Measurements from ENCODE around the gene M1AP. TPM values are rescaled to one million over a fixed set of nuclear protein-coding genes. Genes with fewer than 3 reads are reported as not detected.

M1AP gene
- total and polyA plus RNA-seq, 9 donors = 0.36 to 0.72 (median 0.45) TPM; not detected in 3

GRCh38 chr2:74573747-74574562 lies 74.2 kb downstream of the M1AP start:
- no peak overlapping the region for H3K4me3 ChIP-seq
- H3K9me3 ChIP-seq = no peaks in the 10 kb centered on the region
- DNase-seq = no peak
- 44 to 49% (median 46%) methylated on average over 7 of the region's 7 CpGs for WGBS, 3 donors
- H3K4me1 ChIP-seq (ENCODE audit: insufficient read depth) = no peaks in the 10 kb centered on the region
- TF ChIP-seq EP300 (IDR thresholded peaks at IDR 0.05) (no peak), POLR2A (IDR thresholded peaks at IDR 0.05) (no peak), CTCF (IDR thresholded peaks at IDR 0.05) (no peak)
- intact Hi-C loops (cut with DNase I) = no loop called here
- H3K27ac ChIP-seq = no peak overlapping the region
- no peaks in the 10 kb centered on the region for H3K36me3 ChIP-seq
- H3K27me3 ChIP-seq = no peaks in the 10 kb centered on the region

- Histone ChIP-seq H3K27ac (no peak overlapping the region), H3K36me3 (no peaks in the 10 kb centered on the region), H3K27me3 (no peaks in the 10 kb centered on the region), H3K9me3 (no peaks in the 10 kb centered on the region), H3K4me3 (no peak overlapping the region), H3K4me1 (ENCODE audit: insufficient read depth) (no peaks in the 10 kb centered on the region)
- TF ChIP-seq EP300 (IDR thresholded peaks at IDR 0.05) = no peak
- TF ChIP-seq POLR2A (IDR thresholded peaks at IDR 0.05) = no peak
- no peak for TF ChIP-seq CTCF (IDR thresholded peaks at IDR 0.05)
- intact Hi-C loops (cut with DNase I) = no loop called here
- DNase-seq = no peak
- WGBS, 3 donors = 29 to 61% (median 36%) methylated on average over 3 of the region's 3 CpGs
Measured at GRCh38 chr2:74572178-74572925, 75.8 kb downstream of the M1AP start.

- H3K4me1 ChIP-seq (ENCODE audit: insufficient read depth) = no peaks in the 10 kb centered on the region
- no peaks in the 10 kb centered on the region for H3K9me3 ChIP-seq
- DNase-seq = no peak
- H3K4me3 ChIP-seq = no peak overlapping the region
- 75 to 85% (median 83%) methylated on average over 1 of the region's 1 CpG for WGBS, 3 donors
- no peaks in the 10 kb centered on the region for H3K27me3 ChIP-seq
- H3K36me3 ChIP-seq = no peaks in the 10 kb centered on the region
- TF ChIP-seq EP300 (IDR thresholded peaks at IDR 0.05) (no peak), POLR2A (IDR thresholded peaks at IDR 0.05) (no peak), CTCF (IDR thresholded peaks at IDR 0.05) (no peak)
- intact Hi-C loops (cut with DNase I) = no loop called here
- no peak overlapping the region for H3K27ac ChIP-seq
Measured at GRCh38 chr2:74571058-74571457, 77.1 kb downstream of the M1AP start.

- 35 to 88% (median 83%) methylated on average over 1 of the region's 1 CpG for WGBS, 3 donors
- Histone ChIP-seq H3K36me3 (no peaks in the 10 kb centered on the region), H3K27ac (no peak overlapping the region), H3K4me1 (ENCODE audit: insufficient read depth) (no peaks in the 10 kb centered on the region), H3K27me3 (no peaks in the 10 kb centered on the region), H3K4me3 (no peak overlapping the region), H3K9me3 (no peaks in the 10 kb centered on the region)
- TF ChIP-seq EP300 (IDR thresholded peaks at IDR 0.05) = no peak
- TF ChIP-seq CTCF (IDR thresholded peaks at IDR 0.05) = no peak
- intact Hi-C loops (cut with DNase I) = no loop called here
- no peak for DNase-seq
Measured at GRCh38 chr2:74569686-74570085, 78.4 kb downstream of the M1AP start.
